ENCODE data around the gene PAIP2B.
A peak's percentile ranks its signal among the peaks of the same experiment; 100 is the strongest.
"Not testable (repeated sequence)": the region's sequence is repeated elsewhere in the genome, so short reads cannot be mapped to it uniquely, and the experiment has no call there.

Gene PAIP2B, protein sequence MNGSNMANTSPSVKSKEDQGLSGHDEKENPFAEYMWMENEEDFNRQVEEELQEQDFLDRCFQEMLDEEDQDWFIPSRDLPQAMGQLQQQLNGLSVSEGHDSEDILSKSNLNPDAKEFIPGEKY

GRCh38 chr2:71226965-71227560, at the start of gene PAIP2B:
Gene PAIP2B, minus strand, starts transcription at chr2:71227103. Its CDS starts 24,514 bp downstream, at chr2:71202589.
- peak; percentile 96 for DNase-seq

- no peak for DNase-seq
Measured at GRCh38 chr2:71275939-71276310, 49.0 kb upstream of the PAIP2B start.

DNA sequence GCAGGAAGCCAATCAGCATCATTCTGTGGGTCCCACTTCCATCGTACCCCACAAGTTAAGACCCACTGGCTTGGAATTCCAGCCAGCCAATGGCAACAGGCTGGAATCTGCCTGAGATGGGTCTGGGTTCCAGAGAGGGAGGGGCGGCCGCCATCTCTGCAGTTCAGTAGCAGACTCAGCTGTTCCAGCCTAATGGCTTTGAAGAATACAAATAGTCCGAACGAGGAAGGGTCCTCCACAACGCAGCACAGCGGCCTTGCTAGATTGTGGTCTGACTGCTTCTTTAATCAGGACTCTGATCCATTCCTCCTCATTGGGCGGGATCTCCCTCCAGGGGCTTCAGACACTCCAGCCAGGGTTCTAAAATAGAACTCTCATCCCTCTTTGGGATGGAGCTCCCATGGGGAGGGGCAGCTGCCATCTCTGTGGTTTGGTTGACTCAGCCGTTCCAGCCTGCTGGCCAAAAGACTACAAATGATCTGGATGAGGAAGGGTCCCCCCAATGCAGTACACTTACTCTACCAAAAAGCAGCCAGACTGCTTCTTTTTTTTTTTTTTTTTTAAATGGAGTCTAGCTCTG, 42.7 kb upstream of the PAIP2B start:
- no peak for DNase-seq

GRCh38 chr2:71263386-71263785, 36.5 kb upstream of the PAIP2B start:
- no peak for DNase-seq

- DNase-seq = no peak
Measured at GRCh38 chr2:71261534-71261933, 34.6 kb upstream of the PAIP2B start.

DNA sequence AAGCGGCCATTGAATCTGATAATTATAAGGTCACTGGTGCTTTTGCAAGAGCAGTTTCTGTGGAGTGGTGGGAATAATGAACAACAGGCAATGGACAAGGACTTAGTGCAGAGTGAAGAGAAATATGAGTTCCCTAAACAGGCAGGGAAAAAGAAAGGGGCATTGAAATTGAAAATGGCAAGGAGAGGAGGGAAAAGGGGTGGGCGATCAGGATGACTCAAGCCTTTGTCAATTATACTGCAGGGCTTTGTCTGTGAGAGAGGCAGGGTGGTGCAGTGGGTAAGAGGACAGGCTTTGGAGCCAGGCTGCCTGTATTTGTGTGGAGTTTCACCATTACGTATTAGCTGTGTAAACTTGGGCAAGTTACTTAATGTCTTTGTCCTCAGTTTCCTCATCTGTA, 29.5 kb upstream of the PAIP2B start:
- no peak for DNase-seq

GRCh38 chr2:71254776-71255175, 27.9 kb upstream of the PAIP2B start:
- no peak for DNase-seq

GRCh38 chr2:71254078-71254477, 27.2 kb upstream of the PAIP2B start:
- no peak for DNase-seq

- no peak for DNase-seq
Measured at GRCh38 chr2:71253476-71253875, 26.6 kb upstream of the PAIP2B start.

GRCh38 chr2:71252862-71253261, 26.0 kb upstream of the PAIP2B start:
- no peak for DNase-seq

GRCh38 chr2:71250935-71251334, 24.0 kb upstream of the PAIP2B start:
- DNase-seq = no peak

DNA sequence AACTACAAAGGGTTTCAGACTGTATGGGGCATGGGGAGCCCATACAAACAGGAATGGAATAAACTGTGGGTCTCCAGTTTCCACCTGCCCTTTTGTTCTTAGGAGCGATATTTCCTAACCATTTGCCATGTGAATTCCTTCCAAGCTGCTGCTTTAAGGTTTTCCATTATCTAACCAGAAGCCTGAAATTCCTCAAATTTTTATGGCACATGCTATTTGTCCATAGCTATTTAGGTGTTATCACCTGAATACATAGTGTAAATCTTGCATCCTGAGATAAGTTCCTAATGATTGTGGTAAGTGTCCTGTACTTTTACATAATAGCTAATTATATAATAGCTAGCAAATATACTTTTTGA, 17.4 kb upstream of the PAIP2B start:
- DNase-seq = no peak

- DNase-seq = no peak
Measured at GRCh38 chr2:71243634-71244301, 16.9 kb upstream of the PAIP2B start.

GRCh38 chr2:71240794-71241193, 13.9 kb upstream of the PAIP2B start:
- DNase-seq = no peak

GRCh38 chr2:71238089-71238488, 11.2 kb upstream of the PAIP2B start:
- DNase-seq = no peak

GRCh38 chr2:71235930-71236587, 9.2 kb upstream of the PAIP2B start:
- no peak for DNase-seq

DNA sequence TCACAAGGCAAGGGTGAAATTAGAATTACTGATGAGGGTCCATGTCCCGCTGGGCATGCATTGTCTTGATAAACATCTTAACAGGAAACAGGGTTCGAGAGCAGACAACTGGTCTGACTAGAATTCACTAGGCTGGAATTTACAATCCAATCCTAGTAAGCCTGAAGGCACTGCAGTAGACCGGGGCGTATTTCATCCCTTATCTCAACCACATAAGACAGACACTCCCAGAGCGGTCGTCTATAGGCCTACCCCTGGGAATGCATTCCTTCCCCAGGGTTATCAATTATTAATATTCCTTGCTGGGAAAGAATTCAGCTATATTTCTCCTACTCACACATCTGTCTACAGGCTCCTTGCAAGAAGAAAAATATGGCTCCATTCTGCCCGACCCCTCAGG, 6.2 kb upstream of the PAIP2B start:
- not testable (repeated sequence) for DNase-seq

- no peak for DNase-seq
Measured at GRCh38 chr2:71226096-71226964, 573 bp downstream of the PAIP2B start.

GRCh38 chr2:71224935-71225334, 2.0 kb downstream of the PAIP2B start:
- no peak for DNase-seq

GRCh38 chr2:71224457-71224856, 2.4 kb downstream of the PAIP2B start:
- DNase-seq = no peak

GRCh38 chr2:71223767-71224333, 3.1 kb downstream of the PAIP2B start:
- DNase-seq = peak; percentile 17

GRCh38 chr2:71220743-71221142, 6.2 kb downstream of the PAIP2B start:
- no peak for DNase-seq

All from NCI-H226 (cell line).